ENCODE results near the gene NUDT19. TPM values are rescaled to one million over a fixed set of nuclear protein-coding genes. Genes with fewer than 3 reads are reported as not detected.

NUDT19 gene
- total RNA-seq = 10 to 100 TPM in 1 of 4 donors, 1 to 10 TPM in 3; 7.9 to 10.2 (median 9.6) TPM

DNA sequence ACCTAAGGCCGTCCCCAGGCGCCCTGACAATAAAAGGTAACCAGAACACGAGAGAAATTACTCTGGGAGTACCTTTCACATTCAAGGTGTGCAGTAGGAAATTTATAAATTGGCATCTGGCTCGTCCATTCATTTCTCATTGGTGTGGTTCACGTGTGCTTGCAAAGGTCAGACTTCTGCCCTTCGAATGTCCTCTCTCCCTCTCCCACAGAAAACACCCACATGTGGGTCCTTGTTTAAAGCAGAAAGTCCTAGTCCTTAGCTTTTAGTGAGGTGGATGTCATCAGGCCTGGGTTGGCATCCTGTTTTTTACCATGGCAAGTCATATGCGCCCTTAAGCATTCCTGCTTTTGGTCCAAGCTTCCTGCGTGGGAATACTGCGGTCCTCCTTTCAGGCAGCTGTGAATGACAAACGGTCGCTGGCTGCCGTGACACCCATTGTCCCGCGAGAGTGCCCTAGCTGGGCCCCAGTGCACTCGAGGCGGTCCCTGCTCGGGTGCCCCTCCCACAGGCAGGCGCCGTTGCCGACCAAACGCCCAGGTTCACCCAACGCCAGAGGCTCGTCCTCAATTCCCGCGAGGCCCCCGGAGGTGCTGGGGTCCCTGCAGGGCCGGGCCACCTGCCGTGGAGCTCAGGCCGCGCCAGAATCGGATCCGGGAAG, at the start of gene NUDT19:
Gene NUDT19 (plus strand): TSS at position 531 of the 661 bp plus-strand sequence. CDS start 140 bp downstream, outside the sequence.
- DNase-seq = peak; percentile 94
- 17 to 31% methylated on average over 7 to 12 of the region's 32 CpGs for WGBS, 2 donors
- TF ChIP-seq POLR2A (IDR thresholded peaks at IDR 0.05) (peak in 1 of 2 donors; percentile 87), CTCF (IDR thresholded peaks at IDR 0.05) (no peak)
- Histone ChIP-seq H3K27ac (peak within 1 kb of the TSS; percentile 52 to 60 (median 58)), H3K36me3 (no peaks in the 10 kb centered on the region), H3K4me3 (replicated peaks in 1 of 3) (peak within 1 kb of the TSS; percentile 45 to 69 (median 63)), H3K4me1 (peaks cover 42 to 49% of the 10 kb centered on the region in 2 donors), H3K9me3 (no peaks in the 10 kb centered on the region), H3K27me3 (no peaks in the 10 kb centered on the region)
- intact Hi-C loops (cut with DNase I) = no loop called here

DNA sequence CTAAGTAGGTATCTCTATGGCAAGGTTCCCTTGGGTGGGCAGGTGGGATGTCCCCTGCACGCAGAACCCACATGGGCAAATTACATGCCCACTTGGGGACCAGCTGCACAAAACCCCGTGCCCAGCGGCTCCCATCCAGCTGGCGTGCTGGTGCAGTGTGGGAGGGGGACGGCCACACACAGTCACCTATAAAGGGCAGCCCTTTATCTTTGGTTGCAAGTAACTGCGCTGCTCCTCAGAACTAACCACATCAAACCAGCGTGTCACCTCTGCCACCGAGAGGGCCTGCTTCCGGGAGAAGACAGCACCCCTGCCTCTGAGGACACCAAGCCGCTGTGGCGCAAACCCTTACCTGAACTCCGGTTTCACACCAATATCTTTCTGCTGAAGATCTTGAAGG, 48.9 kb upstream of the NUDT19 start:
- Histone ChIP-seq H3K27me3 (no peaks in the 10 kb centered on the region), H3K4me1 (no peaks in the 10 kb centered on the region), H3K4me3 (replicated peaks in 1 of 3) (no peak overlapping the region), H3K36me3 (peaks cover 52 to 70% of the 10 kb centered on the region in 2 donors), H3K27ac (no peak overlapping the region), H3K9me3 (no peaks in the 10 kb centered on the region)
- 77 to 99% methylated on average over 9 to 11 of the region's 12 CpGs for WGBS, 2 donors
- DNase-seq = no peak
- intact Hi-C loops (cut with DNase I) = no loop called here
- TF ChIP-seq POLR2A (IDR thresholded peaks at IDR 0.05) (no peak), CTCF (IDR thresholded peaks at IDR 0.05) (no peak)

GRCh38 chr19:32646556-32646955, 45.1 kb upstream of the NUDT19 start:
- H3K4me1 ChIP-seq = no peaks in the 10 kb centered on the region
- TF ChIP-seq CTCF (IDR thresholded peaks at IDR 0.05) (no peak), POLR2A (IDR thresholded peaks at IDR 0.05) (no peak)
- no peaks in the 10 kb centered on the region for H3K9me3 ChIP-seq
- H3K36me3 ChIP-seq = peaks cover 31 to 47% of the 10 kb centered on the region in 2 donors
- H3K27me3 ChIP-seq = no peaks in the 10 kb centered on the region
- 96 to 98% methylated on average over 6 of the region's 6 CpGs for WGBS, 2 donors
- intact Hi-C loops (cut with DNase I) = no loop called here
- DNase-seq = no peak
- H3K27ac ChIP-seq = no peak overlapping the region
- H3K4me3 ChIP-seq (replicated peaks in 1 of 3) = no peak overlapping the region

DNA sequence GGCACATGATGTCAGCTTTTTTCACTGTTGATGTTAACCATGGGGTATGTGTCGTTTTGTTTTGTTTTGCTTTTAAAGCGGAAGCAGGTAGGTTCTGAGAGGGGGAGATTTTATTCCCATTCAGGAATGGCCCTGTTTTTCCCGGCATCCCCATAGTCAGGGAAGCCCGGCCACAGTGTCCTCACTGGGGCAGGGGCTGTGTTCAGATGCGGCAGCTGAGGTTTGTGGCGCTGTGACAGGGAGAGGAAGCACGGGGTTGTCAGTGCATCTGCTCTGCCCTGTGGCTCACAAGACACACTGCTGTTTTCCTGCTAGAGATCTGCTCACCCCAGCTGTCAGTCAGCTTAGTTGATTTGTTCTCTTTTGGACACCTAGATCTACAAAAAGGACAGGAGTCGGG, 44.3 kb upstream of the NUDT19 start:
- Histone ChIP-seq H3K4me3 (replicated peaks in 1 of 3) (no peak overlapping the region), H3K27ac (no peak overlapping the region), H3K4me1 (peaks cover 4 to 6% of the 10 kb centered on the region in 2 donors), H3K9me3 (no peaks in the 10 kb centered on the region), H3K36me3 (peaks cover 28 to 39% of the 10 kb centered on the region in 2 donors), H3K27me3 (no peaks in the 10 kb centered on the region)
- WGBS, 2 donors = 88 to 94% methylated on average over 8 of the region's 8 CpGs
- no peak for TF ChIP-seq POLR2A (IDR thresholded peaks at IDR 0.05)
- TF ChIP-seq CTCF (IDR thresholded peaks at IDR 0.05) = no peak
- DNase-seq = no peak
- intact Hi-C loops (cut with DNase I) = no loop called here

DNA sequence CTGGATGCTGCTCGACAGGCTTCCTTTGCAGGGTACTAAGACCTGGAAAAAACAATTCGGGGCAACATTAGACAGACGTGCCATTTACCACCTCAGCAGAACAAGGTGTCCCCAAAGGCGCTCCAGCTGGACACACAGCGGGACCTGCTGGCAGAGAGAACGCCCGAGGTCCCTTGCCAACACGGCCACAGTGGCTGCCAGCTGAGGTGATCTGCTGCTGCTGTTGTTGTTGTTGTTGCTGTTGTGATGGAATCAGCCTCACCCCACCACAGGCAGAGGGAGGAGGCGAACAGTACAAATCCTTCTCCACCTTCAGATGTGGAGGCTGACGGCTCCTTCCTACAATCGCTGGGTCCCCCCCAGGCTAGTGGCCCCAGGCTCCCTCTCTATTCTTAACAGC, 41.9 kb upstream of the NUDT19 start:
- Histone ChIP-seq H3K36me3 (peaks cover 6 to 19% of the 10 kb centered on the region in 2 donors), H3K9me3 (no peaks in the 10 kb centered on the region), H3K27ac (no peak overlapping the region), H3K4me1 (peaks cover 19 to 28% of the 10 kb centered on the region in 2 donors), H3K4me3 (replicated peaks in 1 of 3) (no peak overlapping the region), H3K27me3 (no peaks in the 10 kb centered on the region)
- DNase-seq = no peak
- TF ChIP-seq CTCF (IDR thresholded peaks at IDR 0.05) (no peak), POLR2A (IDR thresholded peaks at IDR 0.05) (no peak)
- intact Hi-C loops (cut with DNase I) = no loop called here
- 93 to 96% methylated on average over 7 to 11 of the region's 11 CpGs for WGBS, 2 donors

Data from thyroid gland (tissue), 4 donors.